Ovary (tissue), 9 donors: ENCODE results near the gene GSG1L. TPM values are rescaled to one million over a fixed set of nuclear protein-coding genes. Genes with fewer than 3 reads are reported as not detected.

Experiments
- DNase-seq, 5 donors: peaks; one replicate each; pipeline ENCODE4 v3.0.0-alpha.2; 2019 to 2020
- H3K27ac ChIP-seq, 2 donors: fragments of 200-600 bp; one replicate each; pipeline versions ENCODE4 v1.5.1 to v1.8.0; 2019 to 2022
- H3K27me3 ChIP-seq: fragments of 200-600 bp; one replicate; pipeline ENCODE4 v1.8.0; 2022
- H3K36me3 ChIP-seq: fragments of 200-600 bp; sonication (generic); one replicate; pipeline ENCODE4 v1.5.1; 2019
- H3K4me1 ChIP-seq: one replicate; pipeline ENCODE4 v1.8.1; 2013; ENCODE audit warnings: mild to moderate bottlenecking, moderate library complexity; ENCODE audit not compliant: insufficient read depth
- H3K4me3 ChIP-seq: fragments of 200-600 bp; sonication (generic); one replicate; pipeline ENCODE4 v1.5.1; 2017
- H3K9me3 ChIP-seq, 2 donors: fragments of 200-600 bp in 1 of 2; sonication (generic) in 1 of 2; one replicate each; pipeline versions ENCODE4 v1.5.1 to v1.8.1; 2013 to 2019; ENCODE audit warnings: mild to moderate bottlenecking in 1 of 2, moderate library complexity in 1 of 2
- EP300 ChIP-seq: sonication (generic); formaldehyde crosslinking; IDR thresholded peaks from one replicate; pipeline ENCODE4 v1.6.1; 2017; ENCODE audit warnings: antibody characterized with exemption
- POLR2A ChIP-seq: fragments of 450-650 bp; IDR thresholded peaks from one replicate; pipeline ENCODE4 v1.6.1; 2017; ENCODE audit warnings: antibody characterized with exemption, mild to moderate bottlenecking, moderate library complexity
- WGBS, 3 donors: extraction: QIAGEN DNeasy Blood & Tissue Kit in 1 of 3; methylation state at CpG; one replicate each; pipeline versions ENCODE4 v1.1.5 to v1.1.7; 2013 to 2017; 5-methylcytosine and 5-hydroxymethylcytosine counted together
- intact Hi-C, 4 donors: fragments of 100-400 bp; cut with DNase I; formaldehyde crosslinking; loops; one replicate each; pipeline versions ENCODE4 v1.11.0 to v1.15.1; 2022 to 2023
- polyA plus RNA-seq, 2 donors: library from polyadenylated mRNA; stranded (reverse); fragments of 200-250 nt in 1 of 2; fragments of 350-450 nt in 1 of 2; fragmentation: Illumina TruSeq in 1 of 2; extraction: RNeasy Lipid Tissue Mini Kit (QIAGEN cat#74804) in 1 of 2; gene quantifications; one replicate each; pipeline ENCODE4 v1.2.3, GENCODE V29; 2013 to 2014
- total RNA-seq, 7 donors: library from RNA; depleted of rRNA in 2 of 7; stranded (reverse); fragments of >200 nt in 2 of 7; fragmentation: NEBNext Ultra II Directional in 3 of 7; extraction: Animal tissue kit (Norgen Biotek cat#: 25700) in 3 of 7; gene quantifications; one replicate each; pipeline versions ENCODE4 v1.1.0 to v1.2.4, GENCODE V29; 2016 to 2023
- TF ChIP-seq, protein P1 (sequence below), 3 donors: fragments of 450-650 bp in 2 of 3; fragments of 200-600 bp in 1 of 3; IDR thresholded peaks; one replicate each; pipeline versions ENCODE4 v1.5.1 to v1.8.0; 2016 to 2022; ENCODE audit warnings: antibody characterized with exemption in 3 of 3, mild to moderate bottlenecking in 1 of 3
- donor health status: DM: no; HTN: no; CAD: no; lungs with moderate emphysema.
- donor health status: DM: no; HTN: no; CAD: no.
- donor health status: Bipolar disorder and iron deficiency.
- donor health status: DM: yes; HTN: yes; CAD: no.
- donor health status: DM: no; HTN: no; CAD: no.
- donor health status: DM: yes; HTN: yes; CAD: no.

The GSG1L gene
- total and polyA plus RNA-seq, 9 donors: 0.30 to 1.1 (median 0.46) TPM; not detected in 4

DNA sequence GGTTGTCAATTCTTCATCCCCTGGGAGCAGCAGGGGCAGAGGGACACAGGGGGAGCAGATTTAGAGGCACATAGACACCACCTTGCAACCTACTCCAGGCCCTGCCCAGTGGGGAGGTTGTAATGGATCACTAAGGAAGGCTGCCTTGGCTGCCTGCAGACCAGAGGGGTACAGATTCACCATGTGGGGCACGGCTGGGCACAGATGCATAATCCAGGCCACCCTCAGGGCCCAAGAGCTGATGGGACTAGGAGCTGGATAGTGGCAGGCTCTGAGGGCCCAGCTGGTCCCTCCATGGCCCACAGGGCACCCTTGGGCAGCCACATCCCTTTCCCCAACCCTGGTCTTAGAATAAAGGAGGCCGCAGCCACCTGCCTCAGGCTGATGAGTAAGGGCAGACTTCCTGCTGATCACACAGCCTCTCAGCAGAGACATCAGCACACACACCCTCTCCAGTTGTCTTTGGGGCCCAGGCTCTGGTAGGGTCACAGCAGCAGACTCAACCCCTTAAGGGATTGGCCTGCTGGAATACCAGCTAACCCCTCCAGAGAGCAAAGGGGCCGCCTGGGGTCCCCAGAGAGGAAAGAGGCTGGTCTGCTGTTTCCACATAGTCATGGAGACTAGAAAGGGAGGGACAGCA lies 224.9 kb downstream of the GSG1L start:
- no peak for DNase-seq
- intact Hi-C loops: no loop called here
- Histone ChIP-seq H3K36me3 (no peaks in the 10 kb centered on the region), H3K27ac (no peak overlapping the region), H3K27me3 (no peaks in the 10 kb centered on the region), H3K4me3 (no peak overlapping the region), H3K4me1 (no peaks in the 10 kb centered on the region), H3K9me3 (no peaks in the 10 kb centered on the region)
- TF ChIP-seq EP300 (no peak), POLR2A (no peak)
- TF ChIP-seq, protein P1, sequence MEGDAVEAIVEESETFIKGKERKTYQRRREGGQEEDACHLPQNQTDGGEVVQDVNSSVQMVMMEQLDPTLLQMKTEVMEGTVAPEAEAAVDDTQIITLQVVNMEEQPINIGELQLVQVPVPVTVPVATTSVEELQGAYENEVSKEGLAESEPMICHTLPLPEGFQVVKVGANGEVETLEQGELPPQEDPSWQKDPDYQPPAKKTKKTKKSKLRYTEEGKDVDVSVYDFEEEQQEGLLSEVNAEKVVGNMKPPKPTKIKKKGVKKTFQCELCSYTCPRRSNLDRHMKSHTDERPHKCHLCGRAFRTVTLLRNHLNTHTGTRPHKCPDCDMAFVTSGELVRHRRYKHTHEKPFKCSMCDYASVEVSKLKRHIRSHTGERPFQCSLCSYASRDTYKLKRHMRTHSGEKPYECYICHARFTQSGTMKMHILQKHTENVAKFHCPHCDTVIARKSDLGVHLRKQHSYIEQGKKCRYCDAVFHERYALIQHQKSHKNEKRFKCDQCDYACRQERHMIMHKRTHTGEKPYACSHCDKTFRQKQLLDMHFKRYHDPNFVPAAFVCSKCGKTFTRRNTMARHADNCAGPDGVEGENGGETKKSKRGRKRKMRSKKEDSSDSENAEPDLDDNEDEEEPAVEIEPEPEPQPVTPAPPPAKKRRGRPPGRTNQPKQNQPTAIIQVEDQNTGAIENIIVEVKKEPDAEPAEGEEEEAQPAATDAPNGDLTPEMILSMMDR (IDR thresholded peaks at IDR 0.05): no peak
- 62 to 70% (median 68%) methylated on average over 3 of the region's 3 CpGs for WGBS, 3 donors

DNA sequence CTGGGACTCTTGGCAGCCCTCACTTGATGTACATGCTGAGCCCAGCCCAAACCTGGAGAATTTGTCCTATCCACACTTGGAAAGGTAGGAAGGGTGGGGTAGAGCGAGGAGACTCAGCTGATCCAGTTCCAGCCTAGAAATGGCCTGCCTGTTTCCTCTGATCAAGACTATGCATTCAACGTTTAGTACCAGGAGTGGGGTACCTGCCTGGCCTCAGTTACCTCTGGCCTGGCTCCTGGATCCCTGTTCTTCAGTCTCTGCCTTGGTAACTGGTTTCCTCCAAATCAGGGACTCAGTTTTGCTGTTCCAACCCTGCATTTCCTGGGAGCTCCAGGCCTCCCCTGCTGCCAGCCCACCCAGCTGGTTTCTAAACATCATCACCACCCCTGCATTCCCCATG lies 233.5 kb downstream of the GSG1L start:
- Histone ChIP-seq H3K9me3 (no peaks in the 10 kb centered on the region), H3K27me3 (no peaks in the 10 kb centered on the region), H3K27ac (no peak overlapping the region), H3K36me3 (no peaks in the 10 kb centered on the region), H3K4me1 (no peaks in the 10 kb centered on the region), H3K4me3 (no peak overlapping the region)
- no peak for DNase-seq
- intact Hi-C loops: no loop called here
- WGBS, 3 donors: 72 to 77% (median 76%) methylated on average over 2 of the region's 2 CpGs
- TF ChIP-seq, protein P1 (IDR thresholded peaks at IDR 0.05): no peak
- TF ChIP-seq POLR2A: no peak
- TF ChIP-seq EP300: no peak

DNA sequence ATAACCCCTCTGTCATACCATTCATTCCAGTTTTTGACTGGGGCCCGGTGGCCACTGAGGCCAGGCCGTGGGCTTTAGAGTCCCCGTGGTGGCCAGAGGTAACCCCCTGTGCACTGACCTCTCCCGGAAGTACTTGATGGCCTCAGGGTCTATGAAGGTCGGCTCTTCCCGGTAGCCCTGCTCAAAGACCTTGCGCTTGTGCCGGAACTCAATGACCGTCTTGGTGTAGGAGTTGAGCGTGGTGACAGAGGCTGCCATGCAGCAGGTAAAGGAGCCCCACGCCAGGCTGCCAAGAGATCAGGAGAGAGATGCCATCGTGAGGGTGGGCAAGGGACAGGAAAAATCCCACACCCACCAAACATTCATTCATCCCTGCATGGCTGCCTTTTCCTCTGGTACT lies 234.8 kb downstream of the GSG1L start:
- Histone ChIP-seq H3K4me3 (no peak overlapping the region), H3K9me3 (no peaks in the 10 kb centered on the region), H3K36me3 (no peaks in the 10 kb centered on the region), H3K27ac (no peak overlapping the region), H3K27me3 (no peaks in the 10 kb centered on the region), H3K4me1 (no peaks in the 10 kb centered on the region)
- intact Hi-C loops: no loop called here
- no peak for DNase-seq
- 87 to 93% (median 88%) methylated on average over 12 of the region's 12 CpGs for WGBS, 3 donors
- TF ChIP-seq, protein P1 (IDR thresholded peaks at IDR 0.05): no peak
- no peak for TF ChIP-seq POLR2A
- no peak for TF ChIP-seq EP300

DNA sequence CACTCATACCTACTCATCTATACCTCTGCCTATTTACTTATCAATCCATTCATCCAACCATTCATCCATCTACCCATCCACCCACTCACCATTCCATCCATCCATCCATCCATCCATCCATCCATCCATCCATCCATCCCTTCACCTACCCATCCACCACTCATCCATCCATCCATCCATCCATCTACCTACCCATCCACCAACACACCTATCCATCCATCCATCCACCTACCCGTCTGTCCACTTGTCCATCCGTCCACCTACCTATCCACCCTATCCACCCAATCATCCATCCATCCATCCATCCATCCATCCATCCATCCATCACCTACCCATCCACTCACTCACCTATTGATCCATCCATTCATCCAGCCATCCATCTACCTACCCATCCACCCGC lies 235.7 kb downstream of the GSG1L start:
- 70 to 91% (median 72%) methylated on average over 3 of the region's 3 CpGs for WGBS, 3 donors
- no peak overlapping the region for H3K4me3 ChIP-seq
- TF ChIP-seq, protein P1 (IDR thresholded peaks at IDR 0.05): no peak
- TF ChIP-seq EP300 (no peak), POLR2A (no peak)

More for the DNA sequence above, 235.7 kb downstream of the GSG1L start:
- DNase-seq: no peak
- Histone ChIP-seq H3K27ac (no peak overlapping the region), H3K36me3 (no peaks in the 10 kb centered on the region), H3K27me3 (no peaks in the 10 kb centered on the region), H3K9me3 (no peaks in the 10 kb centered on the region), H3K4me1 (no peaks in the 10 kb centered on the region)
- intact Hi-C loops: no loop called here
